C4-2B (cell line): ENCODE results near the gene PICALM.

Source experiments
- H3K27ac ChIP-seq: fragments of 450-650 bp; 2 replicates; pipeline ENCODE4 v1.5.1; 2017
- CTCF ChIP-seq: fragments of 450-650 bp; conservative IDR thresholded peaks from 2 replicates; pipeline ENCODE4 v1.5.1; 2017; ENCODE audit warnings: mild to moderate bottlenecking
- ZFX ChIP-seq: fragments of 450-650 bp; IDR thresholded peaks from 2 replicates; pipeline ENCODE4 v1.6.1; 2017

PICALM gene

GRCh38 chr11:86079421-86079820 lies 10.5 kb upstream of the PICALM start:
- TF ChIP-seq ZFX (no peak), CTCF (no peak)
- no peak overlapping the region for H3K27ac ChIP-seq

GRCh38 chr11:86073948-86074347 lies 5.1 kb upstream of the PICALM start:
- no peak overlapping the region for H3K27ac ChIP-seq
- TF ChIP-seq ZFX (no peak), CTCF (no peak)

- H3K27ac ChIP-seq: no peak overlapping the region
Observed at GRCh38 chr11:86072211-86072610, 3.3 kb upstream of the PICALM start.

GRCh38 chr11:86070142-86071056 lies 1.5 kb upstream of the PICALM start:
- TF ChIP-seq CTCF: no peak
- H3K27ac ChIP-seq: peak overlapping the region; percentile 84; the same call in 1 of the 2 replicates

More at GRCh38 chr11:86072211-86072610, 3.3 kb upstream of the PICALM start:
- TF ChIP-seq CTCF (no peak), ZFX (no peak)

- H3K27ac ChIP-seq: peak overlapping the region; percentile 84
- TF ChIP-seq ZFX (no peak), CTCF (no peak)
Observed at GRCh38 chr11:86069408-86070101, 671 bp upstream of the PICALM start.

- peak overlapping the region; percentile 84 for H3K27ac ChIP-seq
- TF ChIP-seq ZFX: no peak; the same call in none of the 2 replicates
- TF ChIP-seq CTCF: no peak
Observed at GRCh38 chr11:86068138-86068871, 579 bp downstream of the PICALM start.

- TF ChIP-seq CTCF (no peak), ZFX (no peak)
- H3K27ac ChIP-seq: peak overlapping the region; percentile 84
Observed at GRCh38 chr11:86067851-86068137, 1.1 kb downstream of the PICALM start.
